HepG2 (cell line): Measurements from ENCODE around the gene BCL2L1. TPM values are rescaled to one million over a fixed set of nuclear protein-coding genes. Genes with fewer than 3 reads are reported as not detected.

Experiments
- AKNA ChIP-seq: sonication (generic); formaldehyde crosslinking; IDR thresholded peaks from 2 replicates; pipeline ENCODE4 v1.4.0; 2020; ENCODE audit warnings: missing genetic modification reagents, borderline replicate concordance
- ARID4A ChIP-seq: sonication (generic); formaldehyde crosslinking; IDR thresholded peaks from 2 replicates; pipeline ENCODE4 v1.5.0; 2020; ENCODE audit warnings: mild to moderate bottlenecking, missing genetic modification reagents, borderline replicate concordance
- ATF3 ChIP-seq: sonication (generic); formaldehyde crosslinking; IDR thresholded peaks from 2 replicates; pipeline ENCODE4 v1.4.0; 2020; ENCODE audit warnings: missing genetic modification reagents
- FOXK1 ChIP-seq: sonication (generic); formaldehyde crosslinking; IDR thresholded peaks from 2 replicates; pipeline ENCODE4 v1.4.0; 2020; ENCODE audit warnings: low read depth, missing genetic modification reagents, borderline replicate concordance
- IRF9 ChIP-seq: sonication (generic); formaldehyde crosslinking; IDR thresholded peaks from 2 replicates; pipeline ENCODE4 v1.8.0; 2022; ENCODE audit warnings: missing genetic modification reagents, mild to moderate bottlenecking, borderline replicate concordance
- MBNL3 ChIP-seq: fragments of 250-450 bp; sonication (Bioruptor Pico); conservative IDR thresholded peaks from 2 replicates; pipeline ENCODE4 v1.8.0; 2022; ENCODE audit warnings: mild to moderate bottlenecking, inconsistent platforms
- POGK ChIP-seq: sonication (generic); formaldehyde crosslinking; conservative IDR thresholded peaks from 2 replicates; pipeline ENCODE4 v1.8.0; 2022; ENCODE audit warnings: mild to moderate bottlenecking, moderate library complexity, missing genetic modification reagents
- POLR2G ChIP-seq: fragments of 200-400 bp; formaldehyde crosslinking; IDR thresholded peaks from 2 replicates; pipeline ENCODE4 v1.6.1; 2018; ENCODE audit warnings: mild to moderate bottlenecking, low read depth, low read length, moderate library complexity
- SP2 ChIP-seq: sonication (generic); formaldehyde crosslinking; IDR thresholded peaks from 2 replicates; pipeline ENCODE4 v1.5.1; 2020; ENCODE audit warnings: mild to moderate bottlenecking, missing genetic modification reagents
- TCF12 ChIP-seq, 2 experiments: fragments of 450-650 bp in 1 of 2; sonication (generic) in 1 of 2; formaldehyde crosslinking in 1 of 2; IDR thresholded peaks; 2 replicates each; pipeline versions ENCODE4 v1.6.1 to v1.8.0; 2017 to 2022; ENCODE audit warnings: antibody characterized with exemption in 1 of 2, mild to moderate bottlenecking in 1 of 2, missing genetic modification reagents in 1 of 2, moderate library complexity in 1 of 2
- ZNF121 ChIP-seq: sonication (generic); formaldehyde crosslinking; IDR thresholded peaks from 2 replicates; pipeline ENCODE4 v1.5.0; 2020; ENCODE audit warnings: mild to moderate bottlenecking, missing genetic modification reagents
- ZNF552 ChIP-seq: sonication (generic); formaldehyde crosslinking; IDR thresholded peaks from 2 replicates; pipeline ENCODE4 v1.9.0; 2022; ENCODE audit warnings: missing genetic modification reagents, mild to moderate bottlenecking, borderline replicate concordance
- ZNF678 ChIP-seq: sonication (generic); formaldehyde crosslinking; IDR thresholded peaks from 2 replicates; pipeline ENCODE4 v1.4.0; 2020; ENCODE audit warnings: mild to moderate bottlenecking, missing genetic modification reagents
- ZNF740 ChIP-seq: sonication (generic); formaldehyde crosslinking; IDR thresholded peaks from 2 replicates; pipeline ENCODE4 v1.4.0; 2020; ENCODE audit warnings: missing genetic modification reagents
- polyA plus RNA-seq, 8 experiments: library from polyadenylated mRNA; depleted of rRNA in 3 of 8; stranded (reverse) in 7 of 8; unstranded in 1 of 8; fragments of >200 nt; fragmentation: Illumina TruSeq in 4 of 8; extraction: Trizol in 4 of 8; gene quantifications; 2 replicates each; pipeline versions ENCODE4 v1.2.1 to v1.2.3, GENCODE V29; 2011 to 2016; ENCODE audit warnings: low read depth in 4 of 8, missing spikeins in 1 of 8, mixed read lengths in 1 of 8; ENCODE audit not compliant: insufficient read depth in 1 of 8
- total RNA-seq, 5 experiments: library from RNA; depleted of rRNA; stranded (reverse); fragments of >200 nt; fragmentation: Illumina TruSeq; extraction: Trizol; gene quantifications; 2 replicates each; pipeline ENCODE4 v1.2.3, GENCODE V29; 2016; ENCODE audit warnings: low read depth in 1 of 5

Gene BCL2L1
- total and polyA plus RNA-seq, 2 of the 13 experiments (the other 11 are each of a cell fraction or from before 2014, with no cell fraction given) = 164 to 258 TPM

GRCh38 chr20:31712564-31713311 is 9.9 kb downstream of the BCL2L1 start (continued):
- TF ChIP-seq IRF9 (CRISPR knock-in tag) (0 out of 2 replicates have a peak, but pooled peaks have one; percentile 22), ZNF678 (peak; percentile 65; the same call in 1 of the 2 replicates), TCF12 (IDR thresholded peaks at IDR 0.05) (no peak), TCF12 (CRISPR knock-in tag; IDR thresholded peaks at IDR 0.05) (no peak), ZNF552 (CRISPR knock-in tag) (no peak), MBNL3 (CRISPR knock-in tag) (no peak), POGK (CRISPR knock-in tag) (peak; percentile 33; the same call in 1 of the 2 replicates), ARID4A (no peak; the same call in 1 of the 2 replicates), FOXK1 (CRISPR knock-in tag) (peak; percentile 17; the same call in 1 of the 2 replicates), ZNF121 (CRISPR knock-in tag) (0 out of 2 replicates have a peak, but pooled peaks have one; percentile 17), SP2 (CRISPR knock-in tag) (no peak), POLR2G (peak; percentile 66), AKNA (CRISPR knock-in tag) (no peak), ATF3 (CRISPR knock-in tag) (peak; percentile 63; the same call in 1 of the 2 replicates), ZNF740 (no peak)
